Lung (tissue), 12 donors: ENCODE results near the gene ARPC1B. TPM values are rescaled to one million over a fixed set of nuclear protein-coding genes. Genes with fewer than 3 reads are reported as not detected.
A peak's percentile ranks its signal among the peaks of the same experiment; 100 is the strongest.

Source experiments
- ATAC-seq: fragments of 200-7000 bp; cut with Tn5 transposase; one replicate; pipeline ENCODE4 v1.9.1; 2020; ENCODE audit warnings: moderate number of reproducible peaks; ENCODE audit not compliant: insufficient read depth, low FRiP score
- DNase-seq, 3 donors: peaks; one replicate each; pipeline ENCODE4 v3.0.0-alpha.2; 2013 to 2017
- H3K27ac ChIP-seq, 2 donors: one replicate each; pipeline ENCODE4 v1.5.1; 2013; ENCODE audit warnings: mild to moderate bottlenecking in 2 of 2, moderate library complexity in 2 of 2, control low read depth in 1 of 2, inconsistent platforms in 1 of 2, low read depth in 1 of 2, low read length in 1 of 2
- H3K27me3 ChIP-seq, 3 donors: one replicate each; pipeline ENCODE4 v1.5.1; 2013; ENCODE audit warnings: low read length in 2 of 3; ENCODE audit not compliant: control insufficient read depth in 3 of 3, insufficient read depth in 3 of 3
- H3K36me3 ChIP-seq, 4 donors: one replicate each; pipeline ENCODE4 v1.5.1; 2013; ENCODE audit warnings: low read length in 4 of 4, mild to moderate bottlenecking in 1 of 4, moderate library complexity in 1 of 4; ENCODE audit not compliant: control insufficient read depth in 4 of 4, insufficient read depth in 4 of 4
- H3K4me1 ChIP-seq, 5 donors: one replicate each; pipeline ENCODE4 v1.5.1; 2013; ENCODE audit warnings: low read length in 5 of 5, mild to moderate bottlenecking in 2 of 5, moderate library complexity in 1 of 5; ENCODE audit not compliant: control insufficient read depth in 5 of 5, insufficient read depth in 5 of 5
- H3K4me3 ChIP-seq: one replicate; pipeline ENCODE4 v1.5.1; 2013; ENCODE audit warnings: mild to moderate bottlenecking, control low read depth, moderate library complexity
- H3K9ac ChIP-seq, 2 donors: one replicate each; pipeline ENCODE4 v1.5.1; 2013; ENCODE audit warnings: low read length in 2 of 2, control low read depth in 1 of 2; ENCODE audit not compliant: insufficient read depth in 1 of 2
- H3K9me3 ChIP-seq, 4 donors: one replicate each; pipeline ENCODE4 v1.5.1; 2013; ENCODE audit warnings: low read length in 3 of 4, mild to moderate bottlenecking in 1 of 4, moderate library complexity in 1 of 4; ENCODE audit not compliant: control insufficient read depth in 4 of 4, insufficient read depth in 3 of 4
- CTCF ChIP-seq: IDR thresholded peaks from 2 replicates; pipeline ENCODE4 v1.5.1; 2012; ENCODE audit warnings: mild to moderate bottlenecking; ENCODE audit errors: control extremely low read depth, extremely low read depth
- WGBS, 2 donors: extraction: QIAGEN DNeasy Blood & Tissue Kit; methylation state at CpG; one replicate each; pipeline ENCODE4 v1.1.7; 2013; 5-methylcytosine and 5-hydroxymethylcytosine counted together
- polyA plus RNA-seq, 2 donors: library from polyadenylated mRNA; stranded (reverse); fragments of 200-250 nt; gene quantifications; one replicate each; pipeline ENCODE4 v1.2.1, GENCODE V29; 2013
- total RNA-seq, 2 donors: library from RNA; depleted of rRNA in 1 of 2; stranded (reverse); fragments of >200 nt in 1 of 2; gene quantifications; one replicate each; pipeline ENCODE4 v1.2.1, GENCODE V29; 2014 to 2021
- donor health status: control.
- donor health status: control.
- donor health status: Bipolar disorder and iron deficiency.
- donor health status: healthy.
- donor health status: DM: yes; HTN: yes; CAD: no.

The ARPC1B gene
- total and polyA plus RNA-seq, 4 donors = 164 to 937 (median 266) TPM

DNA sequence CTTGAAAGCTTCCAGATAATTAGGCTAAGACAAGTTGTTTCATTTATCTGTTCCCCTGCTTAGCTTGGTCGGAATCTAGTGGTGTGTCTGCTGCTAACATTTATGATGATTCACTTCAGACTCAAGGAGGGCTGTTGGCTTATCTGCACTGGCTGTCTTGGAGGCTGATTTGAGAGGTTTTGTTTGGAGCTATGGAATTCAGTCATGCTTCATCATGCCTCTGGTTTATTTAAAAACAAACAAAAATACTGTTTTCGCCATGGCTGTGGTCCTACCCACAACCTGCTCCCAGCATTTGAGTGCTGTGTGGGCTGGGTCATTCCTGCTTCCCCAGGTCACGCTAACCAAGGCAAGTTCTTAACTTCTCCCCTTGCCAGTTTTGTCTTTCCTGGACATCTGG, 11.7 kb upstream of the ARPC1B start:
- H3K27ac ChIP-seq = no peak overlapping the region
- H3K36me3 ChIP-seq = peaks cover 34 to 55% (median 38%) of the 10 kb centered on the region in 4 donors

DNA sequence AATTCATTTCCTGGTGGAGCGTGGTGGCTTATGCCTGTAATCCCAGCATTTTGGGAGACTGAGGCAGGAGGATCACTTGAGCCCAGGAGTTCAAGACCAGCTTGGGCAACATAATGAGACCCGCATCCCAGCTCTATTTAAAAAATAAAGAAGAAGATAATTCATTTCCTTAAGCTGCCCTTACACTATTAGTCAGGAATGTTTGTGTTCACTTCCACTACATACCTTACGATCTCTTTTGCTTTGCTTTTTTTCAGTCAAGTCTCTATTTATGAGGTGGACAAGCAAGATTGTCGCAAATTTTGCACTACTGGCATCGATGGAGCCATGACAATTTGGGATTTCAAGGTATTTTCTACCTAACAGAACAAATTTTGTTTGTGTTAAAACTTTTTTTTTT, 11.2 kb upstream of the ARPC1B start:
- H3K36me3 ChIP-seq = peaks cover 30 to 50% (median 35%) of the 10 kb centered on the region in 4 donors
- ATAC-seq = no peak

More for the DNA sequence above, 11.7 kb upstream of the ARPC1B start:
- Histone ChIP-seq H3K9me3 (no peaks in the 10 kb centered on the region), H3K4me3 (no peak overlapping the region), H3K27me3 (no peaks in the 10 kb centered on the region), H3K9ac (no peak overlapping the region), H3K4me1 (no peaks in the 10 kb centered on the region)
- WGBS, 2 donors = 91 to 95% methylated on average over 3 of the region's 3 CpGs
- no peak for DNase-seq
- TF ChIP-seq CTCF = no peak
- no peak for ATAC-seq

GRCh38 chr7:99365318-99366141, 9.0 kb upstream of the ARPC1B start:
- H3K9me3 ChIP-seq = no peaks in the 10 kb centered on the region
- H3K4me3 ChIP-seq = no peak overlapping the region
- H3K27ac ChIP-seq = no peak overlapping the region
- 80 to 81% methylated on average over 17 of the region's 17 CpGs for WGBS, 2 donors
- ATAC-seq = peak; percentile 55
- H3K27me3 ChIP-seq = no peaks in the 10 kb centered on the region
- H3K9ac ChIP-seq = no peak overlapping the region
- no peak for DNase-seq
- peak; percentile 41 for TF ChIP-seq CTCF
- peaks cover 0 to 3% (median 0%) of the 10 kb centered on the region in 5 donors for H3K4me1 ChIP-seq
- H3K36me3 ChIP-seq = peaks cover 25 to 39% (median 25%) of the 10 kb centered on the region in 4 donors

More for the DNA sequence above, 11.2 kb upstream of the ARPC1B start:
- H3K9me3 ChIP-seq = no peaks in the 10 kb centered on the region
- no peaks in the 10 kb centered on the region for H3K27me3 ChIP-seq
- 94 to 96% methylated on average over 5 of the region's 5 CpGs for WGBS, 2 donors
- TF ChIP-seq CTCF = no peak
- H3K9ac ChIP-seq = no peak overlapping the region
- H3K27ac ChIP-seq = no peak overlapping the region
- H3K4me1 ChIP-seq = no peaks in the 10 kb centered on the region
- no peak for DNase-seq
- H3K4me3 ChIP-seq = no peak overlapping the region
